T-helper 17 cell (primary cell): ENCODE measurements around the gene GPC3. TPM values are rescaled to one million over a fixed set of nuclear protein-coding genes. Genes with fewer than 3 reads are reported as not detected.
"Not testable (repeated sequence)": the region's sequence is repeated elsewhere in the genome, so short reads cannot be mapped to it uniquely, and the experiment has no call there.

Experiments used
- ATAC-seq: fragments of 150-1000 bp; cut with Tn5 transposase; 2 replicates; pipeline ENCODE4 v1.10.0; 2021; ENCODE audit warnings: mild to moderate bottlenecking, moderate library complexity
- DNase-seq, 3 donors: peaks; one replicate each; pipeline versions ENCODE4 v3.0.0 to v3.0.0-alpha.2; 2020 to 2021
- H3K9me3 ChIP-seq: one replicate; pipeline ENCODE4 v1.7.0; 2013; ENCODE audit warnings: low read length, mild to moderate bottlenecking; ENCODE audit not compliant: control insufficient read depth, poor library complexity, severe bottlenecking
- H3K27ac Mint-ChIP-seq: one replicate; pipeline ENCODE4 v1.8.0; 2022; ENCODE audit warnings: mild to moderate bottlenecking, moderate library complexity, mixed read lengths
- H3K27me3 Mint-ChIP-seq: one replicate; pipeline ENCODE4 v1.8.0; 2022; ENCODE audit warnings: mixed read lengths
- H3K36me3 Mint-ChIP-seq: one replicate; pipeline ENCODE4 v1.8.0; 2022; ENCODE audit warnings: low read depth, mixed read lengths
- H3K4me1 Mint-ChIP-seq: one replicate; pipeline ENCODE4 v1.8.0; 2022; ENCODE audit warnings: mild to moderate bottlenecking, mixed read lengths
- H3K4me3 Mint-ChIP-seq: one replicate; pipeline ENCODE4 v1.8.0; 2022; ENCODE audit warnings: mild to moderate bottlenecking, moderate library complexity, mixed read lengths
- total RNA-seq, 4 donors: library from RNA in 2 of 4; stranded (reverse) in 2 of 4; gene quantifications; one replicate each; pipeline ENCODE4 v1.2.3 and lab custom pipeline; 2022 to 2026

Gene GPC3
- total RNA-seq, 2 donors from 2014 or later, result 0.20 to 0.39 TPM

GRCh38 chrX:133908223-133908955 is 77.0 kb downstream of the GPC3 start:
- no peak for DNase-seq
- no peak for ATAC-seq

GRCh38 chrX:133907606-133908005 is 77.8 kb downstream of the GPC3 start:
- Mint-ChIP-seq H3K27ac (no peak overlapping the region), H3K4me3 (no peak overlapping the region), H3K4me1 (no peaks in the 10 kb centered on the region), H3K36me3 (no peaks in the 10 kb centered on the region), H3K27me3 (no peaks in the 10 kb centered on the region)
- no peaks in the 10 kb centered on the region for H3K9me3 ChIP-seq
- DNase-seq, result no peak
- no peak for ATAC-seq

More at GRCh38 chrX:133908223-133908955, 77.0 kb downstream of the GPC3 start:
- H3K4me3 Mint-ChIP-seq, result no peak overlapping the region
- no peaks in the 10 kb centered on the region for H3K27me3 Mint-ChIP-seq
- no peaks in the 10 kb centered on the region for H3K4me1 Mint-ChIP-seq
- H3K27ac Mint-ChIP-seq, result no peak overlapping the region
- no peaks in the 10 kb centered on the region for H3K36me3 Mint-ChIP-seq
- H3K9me3 ChIP-seq, result no peaks in the 10 kb centered on the region

DNA sequence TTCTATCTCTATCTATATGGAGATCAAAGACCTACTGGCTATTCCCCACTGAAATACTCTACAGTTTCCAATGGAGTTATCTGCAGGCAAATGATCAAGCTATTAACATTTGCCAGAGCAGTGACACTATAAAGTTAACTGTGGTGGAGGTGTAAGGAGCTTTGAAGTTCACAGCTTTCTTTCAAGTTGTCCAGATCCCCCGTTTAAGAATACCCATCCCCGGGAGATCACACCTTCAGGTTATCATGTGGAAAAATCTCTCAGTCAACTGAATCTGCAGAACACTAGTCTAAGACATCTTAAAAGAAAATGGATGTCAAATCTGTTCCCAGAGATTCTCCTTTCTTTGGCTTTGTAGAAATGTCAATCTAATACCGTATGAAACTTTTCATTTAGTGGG is 80.1 kb downstream of the GPC3 start:
- Mint-ChIP-seq H3K4me3 (no peak overlapping the region), H3K27me3 (no peaks in the 10 kb centered on the region), H3K36me3 (no peaks in the 10 kb centered on the region), H3K27ac (no peak overlapping the region), H3K4me1 (no peaks in the 10 kb centered on the region)
- no peak for ATAC-seq
- DNase-seq, result no peak
- H3K9me3 ChIP-seq, result no peaks in the 10 kb centered on the region

GRCh38 chrX:133897593-133898163 is 87.7 kb downstream of the GPC3 start:
- no peaks in the 10 kb centered on the region for H3K9me3 ChIP-seq
- no peaks in the 10 kb centered on the region for H3K27me3 Mint-ChIP-seq
- no peak overlapping the region for H3K4me3 Mint-ChIP-seq
- H3K4me1 Mint-ChIP-seq, result no peaks in the 10 kb centered on the region
- ATAC-seq (no peak), DNase-seq (no peak)
- no peaks in the 10 kb centered on the region for H3K36me3 Mint-ChIP-seq
- H3K27ac Mint-ChIP-seq, result no peak overlapping the region

GRCh38 chrX:133892337-133892736 is 93.1 kb downstream of the GPC3 start:
- H3K4me3 Mint-ChIP-seq, result no peak overlapping the region

DNA sequence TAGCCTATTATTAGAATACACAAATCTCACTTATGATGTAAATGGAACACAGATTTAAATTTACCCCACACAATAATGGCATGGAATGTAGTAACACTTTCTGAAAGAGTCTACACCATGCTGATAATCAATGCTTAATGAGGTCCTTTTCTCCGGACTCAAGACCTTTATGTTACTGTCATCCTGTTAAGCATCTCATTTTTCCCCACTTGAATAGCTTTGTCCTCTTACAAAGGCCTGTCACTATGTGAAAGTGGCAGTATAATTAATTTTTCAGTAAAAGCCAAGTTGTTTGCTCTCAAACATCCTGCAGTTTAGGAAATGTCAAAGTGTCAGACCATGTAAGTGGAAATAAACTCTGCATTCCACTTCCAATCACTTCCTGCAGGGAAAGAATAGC is 96.4 kb downstream of the GPC3 start:
- ATAC-seq (no peak), DNase-seq (no peak)
- Mint-ChIP-seq H3K4me3 (no peak overlapping the region), H3K27me3 (peaks cover 5% of the 10 kb centered on the region), H3K4me1 (no peaks in the 10 kb centered on the region), H3K27ac (no peak overlapping the region), H3K36me3 (no peaks in the 10 kb centered on the region)
- no peaks in the 10 kb centered on the region for H3K9me3 ChIP-seq

More at GRCh38 chrX:133892337-133892736, 93.1 kb downstream of the GPC3 start:
- H3K9me3 ChIP-seq, result no peaks in the 10 kb centered on the region
- DNase-seq (no peak), ATAC-seq (no peak)
- no peaks in the 10 kb centered on the region for H3K36me3 Mint-ChIP-seq
- H3K27me3 Mint-ChIP-seq, result peaks cover 5% of the 10 kb centered on the region
- no peaks in the 10 kb centered on the region for H3K4me1 Mint-ChIP-seq
- no peak overlapping the region for H3K27ac Mint-ChIP-seq

GRCh38 chrX:133888084-133888483 is 97.3 kb downstream of the GPC3 start:
- H3K9me3 ChIP-seq, H3K27me3 Mint-ChIP-seq, DNase-seq, H3K36me3 Mint-ChIP-seq, H3K4me3 Mint-ChIP-seq, H3K4me1 Mint-ChIP-seq, H3K27ac Mint-ChIP-seq, ATAC-seq: not testable (repeated sequence)

DNA sequence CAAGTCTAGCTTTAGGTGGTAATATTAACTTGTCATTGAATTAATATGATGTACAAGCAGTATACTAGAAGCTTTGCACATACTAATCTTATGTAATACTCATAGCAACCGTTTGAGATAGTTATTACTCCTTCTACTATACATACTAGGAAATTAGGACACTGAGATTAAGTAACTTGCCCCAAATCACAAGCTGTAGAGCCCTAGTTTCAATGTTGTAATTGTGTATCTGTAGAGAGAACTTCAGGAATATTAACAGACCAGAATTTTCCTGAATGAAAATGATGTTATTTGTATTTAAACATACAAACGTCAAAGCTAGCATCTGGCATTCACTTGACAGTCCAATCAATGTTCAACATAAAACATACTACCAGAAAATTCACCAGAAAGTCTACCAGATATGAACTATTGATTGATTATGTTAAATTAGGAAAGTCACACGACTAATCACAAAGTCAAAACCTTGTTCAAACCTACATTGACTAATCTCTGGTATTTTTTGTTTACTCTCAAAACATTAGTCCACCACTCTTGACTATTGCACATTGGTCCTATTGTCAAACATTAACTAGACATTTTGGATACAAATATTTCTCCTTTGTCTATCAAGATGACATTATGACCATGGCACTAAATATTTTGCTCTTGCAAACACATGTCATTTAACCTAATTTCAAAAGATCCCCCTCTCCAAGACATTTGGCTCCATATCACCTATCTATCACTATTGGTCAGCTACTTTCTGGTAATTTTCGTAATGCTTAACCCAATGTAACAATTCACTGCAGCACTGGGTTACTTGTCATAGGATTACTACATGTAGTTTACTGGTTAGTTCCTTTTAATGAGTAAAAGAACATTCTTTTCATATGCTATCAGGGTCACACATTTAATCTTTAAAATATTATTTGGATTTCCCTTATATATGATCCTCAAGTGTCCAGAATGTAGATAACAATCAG is 100.7 kb downstream of the GPC3 start:
- no peak for ATAC-seq
- no peaks in the 10 kb centered on the region for H3K9me3 ChIP-seq
- no peak overlapping the region for H3K4me3 Mint-ChIP-seq
- no peak for DNase-seq
- no peak overlapping the region for H3K27ac Mint-ChIP-seq
- H3K4me1 Mint-ChIP-seq, result no peaks in the 10 kb centered on the region
- H3K36me3 Mint-ChIP-seq, result no peaks in the 10 kb centered on the region
- H3K27me3 Mint-ChIP-seq, result no peaks in the 10 kb centered on the region

DNA sequence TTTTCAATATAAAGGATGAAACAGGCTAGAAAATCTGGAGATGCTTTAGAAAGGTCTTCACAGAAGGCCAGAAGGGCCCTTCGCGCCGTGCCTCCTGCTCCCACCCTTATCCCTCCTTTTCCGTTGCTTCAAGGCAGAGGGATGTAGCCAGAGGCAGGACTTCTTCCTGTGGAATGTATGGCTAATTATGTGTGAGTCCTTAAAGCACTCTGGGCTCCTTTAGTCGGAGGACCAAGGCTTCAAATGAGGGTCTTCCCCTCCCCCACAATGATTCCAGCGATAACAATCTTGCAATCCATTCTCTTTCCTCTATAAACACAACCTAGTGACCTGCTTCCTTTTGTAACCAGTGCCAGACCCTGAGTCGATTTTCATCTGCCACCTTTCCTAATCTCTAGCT is 103.5 kb downstream of the GPC3 start:
- no peaks in the 10 kb centered on the region for H3K9me3 ChIP-seq
- H3K27me3 Mint-ChIP-seq, result no peaks in the 10 kb centered on the region
- H3K36me3 Mint-ChIP-seq, result no peaks in the 10 kb centered on the region
- no peak for DNase-seq
- H3K4me1 Mint-ChIP-seq, result no peaks in the 10 kb centered on the region
- no peak overlapping the region for H3K27ac Mint-ChIP-seq
- no peak for ATAC-seq
- H3K4me3 Mint-ChIP-seq, result no peak overlapping the region

DNA sequence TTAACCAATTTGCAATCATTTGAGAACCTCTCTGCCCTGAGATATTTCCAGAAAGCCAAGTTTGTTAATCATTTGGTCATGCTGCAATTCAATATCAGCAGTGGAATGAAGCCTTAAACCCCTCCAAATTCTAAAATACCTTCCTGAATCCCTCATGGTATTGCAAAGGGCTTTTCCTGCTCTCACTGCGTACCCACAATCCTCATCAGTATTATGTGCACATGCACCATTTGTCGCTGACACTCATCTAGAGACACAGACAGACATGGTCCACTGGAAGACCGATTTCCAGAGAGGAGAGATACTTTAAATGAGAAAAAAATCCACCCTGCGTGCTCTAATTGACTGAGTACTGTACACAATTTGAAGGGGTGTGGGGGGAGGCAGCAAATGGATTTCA is 104.4 kb downstream of the GPC3 start:
- no peak for ATAC-seq
- Mint-ChIP-seq H3K36me3 (no peaks in the 10 kb centered on the region), H3K4me3 (no peak overlapping the region), H3K27ac (no peak overlapping the region), H3K27me3 (no peaks in the 10 kb centered on the region), H3K4me1 (no peaks in the 10 kb centered on the region)
- DNase-seq, result no peak
- no peaks in the 10 kb centered on the region for H3K9me3 ChIP-seq

- Mint-ChIP-seq H3K36me3 (no peaks in the 10 kb centered on the region), H3K27ac (no peak overlapping the region), H3K27me3 (no peaks in the 10 kb centered on the region), H3K4me1 (no peaks in the 10 kb centered on the region), H3K4me3 (no peak overlapping the region)
- DNase-seq (no peak), ATAC-seq (no peak)
- no peaks in the 10 kb centered on the region for H3K9me3 ChIP-seq
Observed at GRCh38 chrX:133880032-133880443, 105.4 kb downstream of the GPC3 start.

DNA sequence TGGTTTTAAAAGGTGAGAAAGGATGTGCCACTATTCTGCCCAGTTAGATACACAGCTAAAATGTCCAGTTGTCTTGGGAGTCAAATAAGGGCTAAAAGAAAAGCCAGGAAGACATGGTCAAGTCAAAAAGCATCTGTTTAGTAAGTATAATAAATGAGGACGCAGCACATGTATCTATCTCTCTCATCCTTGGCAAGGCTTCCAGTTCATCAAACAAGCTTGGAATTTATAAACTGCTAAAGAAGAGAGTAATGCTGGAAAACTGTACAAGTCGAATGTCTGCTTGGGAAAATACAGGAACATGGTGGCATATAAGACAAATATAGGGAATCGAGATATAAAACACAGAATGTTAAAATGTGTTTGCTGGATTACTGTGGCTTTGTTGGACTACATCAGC is 106.7 kb downstream of the GPC3 start:
- ATAC-seq (no peak), DNase-seq (no peak)
- Mint-ChIP-seq H3K4me1 (no peaks in the 10 kb centered on the region), H3K36me3 (no peaks in the 10 kb centered on the region), H3K27me3 (no peaks in the 10 kb centered on the region), H3K27ac (no peak overlapping the region), H3K4me3 (no peak overlapping the region)
- no peaks in the 10 kb centered on the region for H3K9me3 ChIP-seq

DNA sequence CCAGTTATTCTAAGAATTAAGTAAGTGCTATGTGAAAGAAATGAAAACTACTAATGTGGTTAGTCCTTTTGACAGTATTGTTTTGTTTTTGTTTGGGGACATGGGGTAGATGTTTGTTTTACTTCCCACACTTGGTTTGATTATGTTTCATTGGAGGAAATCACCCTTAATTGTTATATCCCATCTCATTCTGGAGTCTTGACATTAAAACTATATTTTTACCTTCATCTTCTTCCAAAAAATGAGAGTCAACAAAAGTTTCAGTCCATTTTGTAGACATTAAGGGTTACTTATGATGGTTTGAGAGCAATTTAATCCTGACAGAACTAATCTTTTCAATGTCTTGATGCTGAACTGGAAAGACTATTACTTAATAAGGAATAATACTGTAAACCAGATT is 108.7 kb downstream of the GPC3 start:
- ATAC-seq, result no peak
- no peak overlapping the region for H3K27ac Mint-ChIP-seq
- no peak for DNase-seq
- H3K9me3 ChIP-seq, result no peaks in the 10 kb centered on the region
- no peaks in the 10 kb centered on the region for H3K4me1 Mint-ChIP-seq
- H3K36me3 Mint-ChIP-seq, result no peaks in the 10 kb centered on the region
- H3K4me3 Mint-ChIP-seq, result no peak overlapping the region
- H3K27me3 Mint-ChIP-seq, result no peaks in the 10 kb centered on the region
